SK-N-SH treated with all-trans-retinoic acid at 6 μM for 48 hours (cell line): ENCODE measurements around the gene CACNA2D3.

Source experiments
- ATAC-seq: fragments of 200-7000 bp; cut with Tn5 transposase; 3 replicates; pipeline ENCODE4 v1.9.1; 2020; ENCODE audit warnings: mild to moderate bottlenecking, moderate library complexity
- ARNTL ChIP-seq: fragments of 450-650 bp; formaldehyde crosslinking; IDR thresholded peaks from 2 replicates; pipeline ENCODE4 v1.5.0; 2020; ENCODE audit warnings: low read depth, mild to moderate bottlenecking, moderate library complexity, borderline replicate concordance
- BACH2 ChIP-seq: fragments of 250-450 bp; sonication (Bioruptor Pico); IDR thresholded peaks from 2 replicates; pipeline ENCODE4 v1.9.0; 2021; ENCODE audit warnings: mild to moderate bottlenecking, borderline replicate concordance
- CSDC2 ChIP-seq: fragments of 250-450 bp; sonication (Bioruptor Pico); IDR thresholded peaks from 2 replicates; pipeline ENCODE4 v1.5.0; 2020; ENCODE audit warnings: mild to moderate bottlenecking, moderate library complexity
- ESRRG ChIP-seq: fragments of 250-450 bp; sonication (Bioruptor Pico); IDR thresholded peaks from 2 replicates; pipeline ENCODE4 v1.6.1; 2021; ENCODE audit warnings: mild to moderate bottlenecking
- GLIS3 ChIP-seq: fragments of 250-450 bp; sonication (Bioruptor Pico); IDR thresholded peaks from 2 replicates; pipeline ENCODE4 v1.5.0; 2020; ENCODE audit warnings: mild to moderate bottlenecking, moderate library complexity
- ISL1 ChIP-seq: fragments of 250-450 bp; sonication (Bioruptor Pico); IDR thresholded peaks from 2 replicates; pipeline ENCODE4 v2.1.2; 2022; ENCODE audit warnings: mild to moderate bottlenecking, moderate library complexity
- OSR1 ChIP-seq: fragments of 250-450 bp; sonication (Bioruptor Pico); IDR thresholded peaks from 2 replicates; pipeline ENCODE4 v1.8.0; 2022; ENCODE audit warnings: moderate library complexity, mild to moderate bottlenecking, inconsistent platforms
- PPARA ChIP-seq: fragments of 250-450 bp; sonication (Bioruptor Pico); IDR thresholded peaks from 2 replicates; pipeline ENCODE4 v1.5.0; 2020; ENCODE audit warnings: mild to moderate bottlenecking, borderline replicate concordance
- RARB ChIP-seq: fragments of 250-450 bp; sonication (Bioruptor Pico); IDR thresholded peaks from 2 replicates; pipeline ENCODE4 v1.8.0; 2021; ENCODE audit warnings: mild to moderate bottlenecking, moderate library complexity
- SNAI2 ChIP-seq: fragments of 250-450 bp; sonication (Bioruptor Pico); IDR thresholded peaks from 2 replicates; pipeline ENCODE4 v1.5.0; 2020; ENCODE audit warnings: mild to moderate bottlenecking, moderate library complexity
- TCF4 ChIP-seq: fragments of 250-450 bp; sonication (Bioruptor Pico); IDR thresholded peaks from 2 replicates; pipeline ENCODE4 v1.8.0; 2021; ENCODE audit warnings: mild to moderate bottlenecking, moderate library complexity, borderline replicate concordance
- TOX ChIP-seq: fragments of 250-450 bp; sonication (Bioruptor Pico); IDR thresholded peaks from 2 replicates; pipeline ENCODE4 v1.8.0; 2021; ENCODE audit warnings: mild to moderate bottlenecking, moderate library complexity, borderline replicate concordance
- TSHZ2 ChIP-seq: fragments of 250-450 bp; sonication (Bioruptor Pico); IDR thresholded peaks from 2 replicates; pipeline ENCODE4 v1.5.0; 2020; ENCODE audit warnings: mild to moderate bottlenecking, moderate library complexity
- ZC3H10 ChIP-seq: fragments of 250-450 bp; sonication (Bioruptor Pico); IDR thresholded peaks from 2 replicates; pipeline ENCODE4 v1.5.1; 2021; ENCODE audit warnings: mild to moderate bottlenecking, moderate library complexity
- ZFP3 ChIP-seq: fragments of 250-450 bp; sonication (Bioruptor Pico); IDR thresholded peaks from 2 replicates; pipeline ENCODE4 v1.5.0; 2020; ENCODE audit warnings: mild to moderate bottlenecking, moderate library complexity
- ZFP30 ChIP-seq: fragments of 450-650 bp; formaldehyde crosslinking; IDR thresholded peaks from 2 replicates; pipeline ENCODE4 v1.5.0; 2022; ENCODE audit warnings: mild to moderate bottlenecking, moderate library complexity
- ZNF565 ChIP-seq: fragments of 450-650 bp; formaldehyde crosslinking; conservative IDR thresholded peaks from 2 replicates; pipeline ENCODE4 v1.5.0; 2020; ENCODE audit warnings: low read depth, mild to moderate bottlenecking, moderate library complexity
- ZNF70 ChIP-seq: fragments of 450-650 bp; formaldehyde crosslinking; IDR thresholded peaks from 2 replicates; pipeline ENCODE4 v1.5.0; 2020; ENCODE audit warnings: mild to moderate bottlenecking, moderate library complexity
- ZNF8 ChIP-seq: fragments of 450-650 bp; formaldehyde crosslinking; IDR thresholded peaks from 2 replicates; pipeline ENCODE4 v1.5.0; 2020; ENCODE audit warnings: mild to moderate bottlenecking, moderate library complexity
- TF ChIP-seq, protein P1 (sequence below): fragments of 250-450 bp; sonication (Bioruptor Pico); IDR thresholded peaks from 2 replicates; pipeline ENCODE4 v1.8.0; 2020; ENCODE audit warnings: mild to moderate bottlenecking, moderate library complexity, borderline replicate concordance
- TF ChIP-seq, protein P2 (sequence below): fragments of 250-450 bp; sonication (Bioruptor Pico); IDR thresholded peaks from 2 replicates; pipeline ENCODE4 v1.8.0; 2021; ENCODE audit warnings: low read depth, mild to moderate bottlenecking, moderate library complexity, borderline replicate concordance
- TF ChIP-seq, protein P3 (sequence below): fragments of 250-450 bp; sonication (Bioruptor Pico); IDR thresholded peaks from 2 replicates; pipeline ENCODE4 v1.5.1; 2021; ENCODE audit warnings: mild to moderate bottlenecking, moderate library complexity

Gene CACNA2D3

GRCh38 chr3:54608041-54608440, 485.7 kb downstream of the CACNA2D3 start:
- no peak for ATAC-seq
- TF ChIP-seq OSR1 (CRISPR knock-in tag) = no peak
- no peak for TF ChIP-seq TCF4 (CRISPR knock-in tag)
- TF ChIP-seq ARNTL (CRISPR knock-in tag) = no peak
- TF ChIP-seq RARB (CRISPR knock-in tag) = no peak
- no peak for TF ChIP-seq GLIS3 (CRISPR knock-in tag)
- TF ChIP-seq ZNF70 (CRISPR knock-in tag) = no peak
- no peak for TF ChIP-seq SNAI2 (CRISPR knock-in tag)
- no peak for TF ChIP-seq CSDC2 (CRISPR knock-in tag)
- TF ChIP-seq, protein P1, sequence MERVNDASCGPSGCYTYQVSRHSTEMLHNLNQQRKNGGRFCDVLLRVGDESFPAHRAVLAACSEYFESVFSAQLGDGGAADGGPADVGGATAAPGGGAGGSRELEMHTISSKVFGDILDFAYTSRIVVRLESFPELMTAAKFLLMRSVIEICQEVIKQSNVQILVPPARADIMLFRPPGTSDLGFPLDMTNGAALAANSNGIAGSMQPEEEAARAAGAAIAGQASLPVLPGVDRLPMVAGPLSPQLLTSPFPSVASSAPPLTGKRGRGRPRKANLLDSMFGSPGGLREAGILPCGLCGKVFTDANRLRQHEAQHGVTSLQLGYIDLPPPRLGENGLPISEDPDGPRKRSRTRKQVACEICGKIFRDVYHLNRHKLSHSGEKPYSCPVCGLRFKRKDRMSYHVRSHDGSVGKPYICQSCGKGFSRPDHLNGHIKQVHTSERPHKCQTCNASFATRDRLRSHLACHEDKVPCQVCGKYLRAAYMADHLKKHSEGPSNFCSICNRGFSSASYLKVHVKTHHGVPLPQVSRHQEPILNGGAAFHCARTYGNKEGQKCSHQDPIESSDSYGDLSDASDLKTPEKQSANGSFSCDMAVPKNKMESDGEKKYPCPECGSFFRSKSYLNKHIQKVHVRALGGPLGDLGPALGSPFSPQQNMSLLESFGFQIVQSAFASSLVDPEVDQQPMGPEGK = no peak
- no peak for TF ChIP-seq ZNF565
- no peak for TF ChIP-seq PPARA (CRISPR knock-in tag)
- TF ChIP-seq ISL1 = no peak
- TF ChIP-seq, protein P2, sequence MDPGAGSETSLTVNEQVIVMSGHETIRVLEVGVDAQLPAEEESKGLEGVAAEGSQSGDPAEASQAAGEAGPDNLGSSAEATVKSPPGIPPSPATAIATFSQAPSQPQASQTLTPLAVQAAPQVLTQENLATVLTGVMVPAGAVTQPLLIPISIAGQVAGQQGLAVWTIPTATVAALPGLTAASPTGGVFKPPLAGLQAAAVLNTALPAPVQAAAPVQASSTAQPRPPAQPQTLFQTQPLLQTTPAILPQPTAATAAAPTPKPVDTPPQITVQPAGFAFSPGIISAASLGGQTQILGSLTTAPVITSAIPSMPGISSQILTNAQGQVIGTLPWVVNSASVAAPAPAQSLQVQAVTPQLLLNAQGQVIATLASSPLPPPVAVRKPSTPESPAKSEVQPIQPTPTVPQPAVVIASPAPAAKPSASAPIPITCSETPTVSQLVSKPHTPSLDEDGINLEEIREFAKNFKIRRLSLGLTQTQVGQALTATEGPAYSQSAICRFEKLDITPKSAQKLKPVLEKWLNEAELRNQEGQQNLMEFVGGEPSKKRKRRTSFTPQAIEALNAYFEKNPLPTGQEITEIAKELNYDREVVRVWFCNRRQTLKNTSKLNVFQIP = no peak
- TF ChIP-seq ESRRG (CRISPR knock-in tag) = no peak

DNA sequence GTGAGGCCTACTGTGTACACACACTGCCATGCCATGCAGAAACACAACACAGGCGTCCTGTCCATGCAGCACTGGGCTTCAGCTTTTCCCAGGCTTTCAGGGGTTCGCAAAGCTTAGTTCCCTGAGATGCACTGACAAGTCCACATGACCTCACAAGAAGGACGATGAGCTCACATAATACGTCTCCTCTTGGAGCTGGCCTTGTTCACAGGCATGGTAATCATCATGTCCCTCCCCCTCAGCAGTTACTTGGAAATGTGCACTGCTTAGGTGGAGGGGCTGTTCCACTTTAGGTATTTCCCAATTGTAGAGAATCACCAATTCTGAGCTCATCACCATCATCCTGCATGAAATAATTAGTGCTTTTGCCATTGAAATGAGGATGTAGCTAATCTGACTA, 496.7 kb downstream of the CACNA2D3 start:
- TF ChIP-seq ZNF8 (CRISPR knock-in tag) (no peak), ISL1 (no peak), SNAI2 (CRISPR knock-in tag) (no peak), GLIS3 (CRISPR knock-in tag) (no peak), TCF4 (CRISPR knock-in tag) (no peak), ZFP30 (CRISPR knock-in tag) (no peak), OSR1 (CRISPR knock-in tag) (no peak), ZNF70 (CRISPR knock-in tag) (no peak), TSHZ2 (CRISPR knock-in tag) (no peak)
- TF ChIP-seq, protein P3, sequence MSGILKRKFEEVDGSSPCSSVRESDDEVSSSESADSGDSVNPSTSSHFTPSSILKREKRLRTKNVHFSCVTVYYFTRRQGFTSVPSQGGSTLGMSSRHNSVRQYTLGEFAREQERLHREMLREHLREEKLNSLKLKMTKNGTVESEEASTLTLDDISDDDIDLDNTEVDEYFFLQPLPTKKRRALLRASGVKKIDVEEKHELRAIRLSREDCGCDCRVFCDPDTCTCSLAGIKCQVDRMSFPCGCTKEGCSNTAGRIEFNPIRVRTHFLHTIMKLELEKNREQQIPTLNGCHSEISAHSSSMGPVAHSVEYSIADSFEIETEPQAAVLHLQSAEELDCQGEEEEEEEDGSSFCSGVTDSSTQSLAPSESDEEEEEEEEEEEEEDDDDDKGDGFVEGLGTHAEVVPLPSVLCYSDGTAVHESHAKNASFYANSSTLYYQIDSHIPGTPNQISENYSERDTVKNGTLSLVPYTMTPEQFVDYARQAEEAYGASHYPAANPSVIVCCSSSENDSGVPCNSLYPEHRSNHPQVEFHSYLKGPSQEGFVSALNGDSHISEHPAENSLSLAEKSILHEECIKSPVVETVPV (CRISPR knock-in tag) = no peak
- TF ChIP-seq, protein P2 = no peak
- ATAC-seq = no peak

- no peak for ATAC-seq
- TF ChIP-seq ZFP30 (CRISPR knock-in tag) = no peak
- TF ChIP-seq TOX = no peak
- no peak for TF ChIP-seq SNAI2 (CRISPR knock-in tag)
- TF ChIP-seq, protein P3 (CRISPR knock-in tag) = no peak
- no peak for TF ChIP-seq ZFP3 (CRISPR knock-in tag)
- TF ChIP-seq ZNF565 = no peak
- no peak for TF ChIP-seq PPARA (CRISPR knock-in tag)
- TF ChIP-seq ZNF8 (CRISPR knock-in tag) = no peak
- TF ChIP-seq BACH2 (CRISPR knock-in tag) = no peak
- no peak for TF ChIP-seq ZC3H10 (CRISPR knock-in tag)
- TF ChIP-seq ESRRG (CRISPR knock-in tag) = no peak
- TF ChIP-seq TCF4 (CRISPR knock-in tag) = no peak
- TF ChIP-seq RARB (CRISPR knock-in tag) = no peak
- TF ChIP-seq, all 23 proteins: peak for 0
Observed at GRCh38 chr3:54619531-54619930, 497.2 kb downstream of the CACNA2D3 start.
